AG09309 (cell line): ENCODE data around the gene CERT1.
A peak's percentile ranks its signal among the peaks of the same experiment; 100 is the strongest.
"Not testable (repeated sequence)": the region's sequence is repeated elsewhere in the genome, so short reads cannot be mapped to it uniquely, and the experiment has no call there.

Experiments used
- DNase-seq: peaks from one replicate; pipeline ENCODE4 v3.0.0-alpha.2; 2010; ENCODE audit warnings: low read depth
- H3K4me3 ChIP-seq: 2 replicates; pipeline ENCODE4 v1.5.1; 2011; ENCODE audit warnings: mild to moderate bottlenecking, low read depth, low read length, moderate library complexity; ENCODE audit not compliant: control insufficient read depth
- CTCF ChIP-seq: IDR thresholded peaks from 2 replicates; pipeline ENCODE4 v1.5.1; 2011; ENCODE audit warnings: mild to moderate bottlenecking, low read depth, low read length, inconsistent platforms; ENCODE audit not compliant: insufficient read depth, control insufficient read depth; ENCODE audit errors: missing control alignments

The CERT1 gene

GRCh38 chr5:75511435-75512382 is at the start of gene CERT1, which contains the start of gene POLK:
CERT1 (minus strand) TSS chr5:75511629; CDS start chr5:75511207, 422 bp downstream.
POLK (plus strand) TSS chr5:75511891.
- peak; percentile 92 for DNase-seq
- peak within 1 kb of the TSS; percentile 97 for H3K4me3 ChIP-seq
- TF ChIP-seq CTCF: no peak

- H3K4me3 ChIP-seq, DNase-seq: not testable (repeated sequence)
These were observed 49.2 kb upstream of the CERT1 start for GRCh38 chr5:75560655-75561054.

GRCh38 chr5:75558981-75559632 is 47.7 kb upstream of the CERT1 start:
- H3K4me3 ChIP-seq: no peak overlapping the region
- no peak for TF ChIP-seq CTCF
- DNase-seq: peak; percentile 17

- DNase-seq: no peak
- no peak overlapping the region for H3K4me3 ChIP-seq
- TF ChIP-seq CTCF: no peak
These were observed 46.8 kb upstream of the CERT1 start for GRCh38 chr5:75558221-75558620.

- H3K4me3 ChIP-seq: no peak overlapping the region
- no peak for TF ChIP-seq CTCF
- no peak for DNase-seq
These were observed 41.9 kb upstream of the CERT1 start for GRCh38 chr5:75553358-75553757.

GRCh38 chr5:75552764-75553163 is 41.3 kb upstream of the CERT1 start:
- no peak for TF ChIP-seq CTCF
- H3K4me3 ChIP-seq: no peak overlapping the region

GRCh38 chr5:75551471-75551870 is 40.0 kb upstream of the CERT1 start:
- no peak for TF ChIP-seq CTCF
- no peak overlapping the region for H3K4me3 ChIP-seq
- DNase-seq: peak; percentile 24

More at GRCh38 chr5:75552764-75553163, 41.3 kb upstream of the CERT1 start:
- no peak for DNase-seq
